Upper lobe of right lung (tissue), 1 donor: Measurements from ENCODE around the gene NAP1L5. TPM values are rescaled to one million over a fixed set of nuclear protein-coding genes. Genes with fewer than 3 reads are reported as not detected.

Source experiments
- ATAC-seq: fragments of 200-7000 bp; cut with Tn5 transposase; one replicate; pipeline ENCODE4 v1.9.1; 2020; ENCODE audit warnings: mild to moderate bottlenecking, moderate library complexity
- DNase-seq: peaks from one replicate; pipeline ENCODE4 v3.0.0-alpha.2; 2020
- H3K27ac ChIP-seq: fragments of 200-600 bp; one replicate; pipeline ENCODE4 v1.8.0; 2022
- H3K27me3 ChIP-seq: fragments of 200-600 bp; one replicate; pipeline ENCODE4 v1.8.0; 2022; ENCODE audit warnings: mild to moderate bottlenecking
- H3K36me3 ChIP-seq: fragments of 200-600 bp; one replicate; pipeline ENCODE4 v1.8.0; 2022
- H3K4me1 ChIP-seq: fragments of 200-600 bp; one replicate; pipeline ENCODE4 v1.8.0; 2022
- H3K4me3 ChIP-seq: fragments of 200-600 bp; one replicate; pipeline ENCODE4 v1.8.0; 2022; ENCODE audit warnings: mild to moderate bottlenecking
- H3K9me3 ChIP-seq: fragments of 200-600 bp; one replicate; pipeline ENCODE4 v1.8.0; 2022
- CTCF ChIP-seq: fragments of 200-600 bp; IDR thresholded peaks from one replicate; pipeline ENCODE4 v1.8.0; 2022; ENCODE audit warnings: antibody characterized with exemption
- intact Hi-C: fragments of 100-400 bp; cut with DNase I; formaldehyde crosslinking; loops from one replicate; pipeline ENCODE4 v1.11.0; 2022
- total RNA-seq: library from RNA; stranded (reverse); fragmentation: NEBNext Ultra II Directional; extraction: Animal tissue kit (Norgen Biotek cat#: 25700); gene quantifications from one replicate; pipeline ENCODE4 v1.2.1, GENCODE V29; 2021
- donor health status: DM: no; HTN: yes; CAD: no; lungs with severe emphysema.

NAP1L5 gene
- total RNA-seq, 1 donor from 2014 or later = 3.2 TPM

GRCh38 chr4:88649716-88650115 is 47.9 kb downstream of the NAP1L5 start:
- no peaks in the 10 kb centered on the region for H3K27me3 ChIP-seq
- TF ChIP-seq CTCF = no peak
- peaks cover 17% of the 10 kb centered on the region for H3K36me3 ChIP-seq
- no peaks in the 10 kb centered on the region for H3K4me1 ChIP-seq
- intact Hi-C loops = no loop called here
- no peaks in the 10 kb centered on the region for H3K9me3 ChIP-seq
- ATAC-seq = no peak
- H3K4me3 ChIP-seq = no peak overlapping the region
- no peak for DNase-seq
- no peak overlapping the region for H3K27ac ChIP-seq

DNA sequence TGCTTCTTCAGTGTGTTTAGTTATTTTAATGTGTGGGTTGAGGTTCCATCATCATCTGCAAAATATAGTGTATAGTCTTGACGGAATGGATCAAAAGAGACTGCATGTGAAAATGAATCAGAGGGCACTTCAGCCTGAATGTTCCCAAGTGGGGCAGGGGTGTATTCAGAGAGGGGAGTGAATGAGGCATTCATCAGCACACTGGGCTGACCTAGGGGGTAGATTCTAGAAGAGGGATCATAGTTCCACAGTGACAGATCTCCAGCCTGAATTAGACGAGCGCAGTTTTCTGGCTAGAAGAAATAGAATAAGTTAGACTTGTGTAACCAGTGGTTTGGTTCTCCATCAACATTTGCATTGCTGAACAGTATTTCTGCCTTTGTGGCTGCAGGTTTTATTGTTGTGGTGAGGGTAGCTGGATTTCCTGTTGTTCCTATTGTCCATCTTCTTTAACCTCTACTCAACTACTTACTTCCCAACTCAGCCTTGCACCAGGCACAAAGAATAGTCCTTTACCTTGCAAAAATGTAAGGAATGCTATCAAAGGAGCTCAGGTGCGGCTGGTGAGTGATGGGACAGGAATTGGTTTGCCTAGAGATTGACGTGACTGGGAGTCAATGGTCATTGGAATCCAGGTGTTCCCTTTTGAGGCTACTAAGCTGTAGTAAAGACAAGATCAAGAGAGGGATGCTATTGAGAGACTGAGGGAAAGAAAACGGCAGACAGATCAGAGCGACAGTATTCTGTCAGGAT is 50.9 kb downstream of the NAP1L5 start:
- H3K27me3 ChIP-seq = no peaks in the 10 kb centered on the region

DNA sequence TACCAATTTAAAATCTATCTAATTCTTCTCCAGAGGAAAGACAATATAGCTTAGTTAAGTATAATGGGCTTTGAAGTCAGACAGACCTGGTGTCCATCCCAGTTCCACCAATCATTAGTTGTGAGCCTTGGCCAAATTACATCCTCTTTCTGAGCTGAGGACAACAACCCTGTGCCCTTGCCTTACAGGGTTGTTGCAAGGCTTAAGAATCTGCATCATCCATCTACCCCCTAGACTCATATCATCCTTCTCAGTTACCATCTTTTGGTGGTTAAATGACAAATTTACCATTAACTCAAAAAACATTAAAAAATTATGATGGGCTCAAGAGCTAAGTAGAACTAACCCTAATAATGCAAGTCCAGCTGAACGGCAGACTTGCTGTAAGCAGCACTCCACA is 51.6 kb downstream of the NAP1L5 start:
- no peak for TF ChIP-seq CTCF
- intact Hi-C loops = no loop called here

More for the DNA sequence above, 50.9 kb downstream of the NAP1L5 start:
- Histone ChIP-seq H3K9me3 (no peaks in the 10 kb centered on the region), H3K27ac (no peak overlapping the region), H3K36me3 (no peaks in the 10 kb centered on the region), H3K4me3 (no peak overlapping the region), H3K4me1 (no peaks in the 10 kb centered on the region)
- intact Hi-C loops = no loop called here
- ATAC-seq (peak; percentile 65), DNase-seq (no peak)
- TF ChIP-seq CTCF = no peak

More for the DNA sequence above, 51.6 kb downstream of the NAP1L5 start:
- no peak for DNase-seq
- H3K36me3 ChIP-seq = no peaks in the 10 kb centered on the region
- no peaks in the 10 kb centered on the region for H3K9me3 ChIP-seq
- no peak overlapping the region for H3K4me3 ChIP-seq
- no peak for ATAC-seq
- H3K4me1 ChIP-seq = no peaks in the 10 kb centered on the region
- H3K27me3 ChIP-seq = no peaks in the 10 kb centered on the region
- no peak overlapping the region for H3K27ac ChIP-seq

Other genes with a start within 250 kb of the NAP1L5 start
- gene HERC5, start 240.7 kb downstream of the NAP1L5 start, total RNA-seq = 18.4 TPM
- gene PYURF, start 174.1 kb downstream of the NAP1L5 start, total RNA-seq = 67.9 TPM
- gene HERC3, start 105.3 kb downstream of the NAP1L5 start, total RNA-seq = 50.0 TPM